ENCODE measurements around the gene EFCAB10.
"Not testable (repeated sequence)": the region's sequence is repeated elsewhere in the genome, so short reads cannot be mapped to it uniquely, and the experiment has no call there.

Gene EFCAB10

GRCh38 chr7:105599080-105599479 is 17.8 kb upstream of the EFCAB10 start:
- DNase-seq (ENCODE audit: low read depth in 2 of 2), result not testable (repeated sequence)

- no peak for DNase-seq (ENCODE audit: low read depth in 2 of 2)
These were observed 15.6 kb upstream of the EFCAB10 start for GRCh38 chr7:105596866-105597265.

GRCh38 chr7:105594034-105594433 is 12.7 kb upstream of the EFCAB10 start:
- no peak for DNase-seq (ENCODE audit: low read depth in 2 of 2)

- no peak for DNase-seq (ENCODE audit: low read depth in 2 of 2)
These were observed 10.2 kb upstream of the EFCAB10 start for GRCh38 chr7:105591522-105591921.

GRCh38 chr7:105590793-105591192 is 9.5 kb upstream of the EFCAB10 start:
- DNase-seq (ENCODE audit: low read depth in 2 of 2), result no peak

- peak; percentile 10 to 15 for DNase-seq (ENCODE audit: low read depth in 2 of 2)
These were observed 8.2 kb upstream of the EFCAB10 start for GRCh38 chr7:105589356-105590077.

- DNase-seq (ENCODE audit: low read depth in 2 of 2), result no peak
These were observed 6.8 kb upstream of the EFCAB10 start for GRCh38 chr7:105587909-105588635.

GRCh38 chr7:105585850-105586500 is 4.7 kb upstream of the EFCAB10 start:
- no peak for DNase-seq (ENCODE audit: low read depth in 2 of 2)

- no peak for DNase-seq (ENCODE audit: low read depth in 2 of 2)
These were observed 2.9 kb upstream of the EFCAB10 start for GRCh38 chr7:105584165-105584564.

GRCh38 chr7:105583061-105583460 is 1.8 kb upstream of the EFCAB10 start:
- no peak for DNase-seq (ENCODE audit: low read depth in 2 of 2)

GRCh38 chr7:105580022-105580740 is 1.1 kb downstream of the EFCAB10 start:
- DNase-seq (ENCODE audit: low read depth in 2 of 2), result no peak

GRCh38 chr7:105578496-105578895 is 2.8 kb downstream of the EFCAB10 start:
- no peak for DNase-seq (ENCODE audit: low read depth in 2 of 2)

- DNase-seq (ENCODE audit: low read depth in 2 of 2), result no peak
These were observed 4.0 kb downstream of the EFCAB10 start for GRCh38 chr7:105577251-105577650.

- DNase-seq (ENCODE audit: low read depth in 2 of 2), result no peak
These were observed 9.4 kb downstream of the EFCAB10 start for GRCh38 chr7:105571891-105572290.

GRCh38 chr7:105567821-105568220 is 13.5 kb downstream of the EFCAB10 start:
- DNase-seq (ENCODE audit: low read depth in 2 of 2), result no peak

- DNase-seq (ENCODE audit: low read depth in 2 of 2), result no peak
These were observed 14.3 kb downstream of the EFCAB10 start for GRCh38 chr7:105567024-105567423.

- DNase-seq (ENCODE audit: low read depth in 2 of 2), result no peak
These were observed 16.1 kb downstream of the EFCAB10 start for GRCh38 chr7:105565190-105565589.

GRCh38 chr7:105559926-105560325 is 21.4 kb downstream of the EFCAB10 start:
- DNase-seq (ENCODE audit: low read depth in 2 of 2), result no peak

- DNase-seq (ENCODE audit: low read depth in 2 of 2), result no peak
These were observed 43.0 kb downstream of the EFCAB10 start for GRCh38 chr7:105538339-105538738.

GRCh38 chr7:105532709-105533460 is 48.4 kb downstream of the EFCAB10 start:
- DNase-seq (ENCODE audit: low read depth in 2 of 2), result no peak
